IPS-18a (cell line): Measurements from ENCODE around the gene MPIG6B.

Experiments used
- H3K27ac ChIP-seq: one replicate; pipeline ENCODE4 v1.5.1; 2013; ENCODE audit warnings: low read length
- H3K27me3 ChIP-seq: one replicate; pipeline ENCODE4 v1.6.1; 2013; ENCODE audit warnings: mild to moderate bottlenecking, low read length; ENCODE audit not compliant: control insufficient read depth, insufficient read depth
- H3K36me3 ChIP-seq: one replicate; pipeline ENCODE4 v1.6.1; 2013; ENCODE audit warnings: low read depth, low read length; ENCODE audit not compliant: control insufficient read depth
- H3K4me1 ChIP-seq: one replicate; pipeline ENCODE4 v1.6.1; 2013; ENCODE audit warnings: low read depth, low read length; ENCODE audit not compliant: control insufficient read depth
- H3K4me3 ChIP-seq: one replicate; pipeline ENCODE4 v1.5.1; 2013; ENCODE audit warnings: low read length
- H3K9ac ChIP-seq: one replicate; pipeline ENCODE4 v1.6.1; 2013; ENCODE audit warnings: mild to moderate bottlenecking, low read length, moderate library complexity
- H3K9me3 ChIP-seq: one replicate; pipeline ENCODE4 v1.6.1; 2013; ENCODE audit warnings: low read depth, low read length; ENCODE audit not compliant: control insufficient read depth

The MPIG6B gene

GRCh38 chr6:31765910-31766794 is 43.0 kb downstream of the MPIG6B start:
- no peaks in the 10 kb centered on the region for H3K9me3 ChIP-seq
- H3K27ac ChIP-seq, result no peak overlapping the region
- H3K4me1 ChIP-seq, result peaks cover 7% of the 10 kb centered on the region
- peak overlapping the region; percentile 32 for H3K4me3 ChIP-seq
- H3K9ac ChIP-seq, result no peak overlapping the region
- H3K36me3 ChIP-seq, result peaks cover 3% of the 10 kb centered on the region
- H3K27me3 ChIP-seq, result no peaks in the 10 kb centered on the region

GRCh38 chr6:31767096-31767645 is 44.0 kb downstream of the MPIG6B start:
- Histone ChIP-seq H3K27me3 (no peaks in the 10 kb centered on the region), H3K9ac (no peak overlapping the region), H3K4me3 (no peak overlapping the region), H3K27ac (no peak overlapping the region), H3K4me1 (peaks cover 7% of the 10 kb centered on the region), H3K36me3 (no peaks in the 10 kb centered on the region), H3K9me3 (no peaks in the 10 kb centered on the region)

- Histone ChIP-seq H3K27ac (no peak overlapping the region), H3K9me3 (no peaks in the 10 kb centered on the region), H3K36me3 (no peaks in the 10 kb centered on the region), H3K9ac (no peak overlapping the region), H3K27me3 (no peaks in the 10 kb centered on the region), H3K4me1 (peaks cover 3% of the 10 kb centered on the region), H3K4me3 (no peak overlapping the region)
Measured at GRCh38 chr6:31768363-31769257, 45.4 kb downstream of the MPIG6B start.

- Histone ChIP-seq H3K36me3 (no peaks in the 10 kb centered on the region), H3K4me1 (no peaks in the 10 kb centered on the region), H3K4me3 (no peak overlapping the region), H3K9ac (no peak overlapping the region), H3K27ac (no peak overlapping the region), H3K27me3 (no peaks in the 10 kb centered on the region), H3K9me3 (no peaks in the 10 kb centered on the region)
Measured at GRCh38 chr6:31769684-31770371, 46.7 kb downstream of the MPIG6B start.

- Histone ChIP-seq H3K4me3 (no peak overlapping the region), H3K27ac (no peak overlapping the region), H3K9ac (no peak overlapping the region), H3K4me1 (no peaks in the 10 kb centered on the region), H3K36me3 (no peaks in the 10 kb centered on the region), H3K9me3 (no peaks in the 10 kb centered on the region), H3K27me3 (no peaks in the 10 kb centered on the region)
Measured at GRCh38 chr6:31770860-31771259, 47.7 kb downstream of the MPIG6B start.

GRCh38 chr6:31771992-31772358 is 48.8 kb downstream of the MPIG6B start:
- no peaks in the 10 kb centered on the region for H3K4me1 ChIP-seq
- H3K36me3 ChIP-seq, result no peaks in the 10 kb centered on the region
- H3K27ac ChIP-seq, result no peak overlapping the region
- no peak overlapping the region for H3K9ac ChIP-seq
- H3K4me3 ChIP-seq, result no peak overlapping the region
- H3K9me3 ChIP-seq, result no peaks in the 10 kb centered on the region
- no peaks in the 10 kb centered on the region for H3K27me3 ChIP-seq

GRCh38 chr6:31775184-31775583 is 52.0 kb downstream of the MPIG6B start:
- H3K36me3 ChIP-seq, result peaks cover 25% of the 10 kb centered on the region
- H3K9ac ChIP-seq, result no peak overlapping the region
- no peak overlapping the region for H3K4me3 ChIP-seq
- H3K9me3 ChIP-seq, result no peaks in the 10 kb centered on the region
- H3K4me1 ChIP-seq, result no peaks in the 10 kb centered on the region
- H3K27ac ChIP-seq, result no peak overlapping the region
- H3K27me3 ChIP-seq, result no peaks in the 10 kb centered on the region

- Histone ChIP-seq H3K27ac (no peak overlapping the region), H3K36me3 (peaks cover 32% of the 10 kb centered on the region), H3K27me3 (no peaks in the 10 kb centered on the region), H3K9me3 (no peaks in the 10 kb centered on the region), H3K9ac (no peak overlapping the region), H3K4me1 (no peaks in the 10 kb centered on the region), H3K4me3 (no peak overlapping the region)
Measured at GRCh38 chr6:31775633-31776484, 52.7 kb downstream of the MPIG6B start.
